ENCODE results near the gene NEUROG2. TPM values are rescaled to one million over a fixed set of nuclear protein-coding genes. Genes with fewer than 3 reads are reported as not detected.

NEUROG2 gene
- total and polyA plus RNA-seq, 2 of the 8 experiments (the other 6 are each of a cell fraction or from before 2014, with no cell fraction given), result 0.03 TPM; not detected in 1

DNA sequence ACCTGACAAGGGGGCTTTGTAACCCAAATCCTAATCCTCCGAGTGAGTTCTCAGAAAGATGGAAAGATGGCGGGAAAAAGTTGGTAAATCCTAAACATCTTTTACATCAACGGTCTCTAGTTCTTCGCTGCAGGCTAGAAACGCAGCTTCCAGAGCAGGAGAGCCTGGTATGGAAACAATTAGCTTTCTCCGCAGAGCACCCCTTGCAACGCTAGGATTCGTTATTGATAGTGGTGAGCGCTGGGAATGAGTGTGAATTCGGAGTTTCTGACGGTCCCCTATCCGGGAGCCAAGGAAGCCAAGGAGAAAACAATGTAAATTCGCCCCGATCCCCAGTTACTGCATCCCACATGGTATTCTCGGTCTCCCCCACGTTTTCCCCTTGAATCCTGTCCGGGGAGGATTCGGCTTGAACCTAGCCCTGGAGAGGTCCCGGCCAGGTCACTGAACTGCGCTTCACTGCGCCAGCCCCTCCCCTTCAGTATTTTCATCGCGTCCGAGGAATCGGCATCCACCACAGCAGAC lies 4.7 kb upstream of the NEUROG2 start:
- H3K36me3 ChIP-seq (ENCODE audit: control insufficient read depth in 2 of 4, insufficient read depth in 4 of 4, low read length in 3 of 4), result no peaks in the 10 kb centered on the region
- no peaks in the 10 kb centered on the region for H3K79me1 ChIP-seq (ENCODE audit: low read depth, low read length)
- ChIA-PET POLR2A (ENCODE audit: partially characterized antibody) (interaction anchor here (0.6 to 2.0 kb wide), 3 partner anchors 10 to 378 kb away, joined by 3 to 9 read pairs (median 4); no protein-coding TSS in a partner anchor), CTCF (ENCODE audit: partially characterized antibody) (interaction anchor here (0.6 to 7.8 kb wide), 18 partner anchors 11 to 196 kb away, joined by 3 to 133 read pairs (median 5); no protein-coding TSS in a partner anchor)
- H3K56ac ChIP-seq (replicated peaks; ENCODE audit: insufficient read length, low read depth, low read length), result no peak overlapping the region
- H3K18ac ChIP-seq (ENCODE audit: extremely low read depth, low read length), result no peak overlapping the region
- H3K4me1 ChIP-seq (replicated peaks in 1 of 4; ENCODE audit: control insufficient read depth in 3 of 4, insufficient read depth in 4 of 4, low read length in 3 of 4), result peaks cover 9 to 26% (median 14%) of the 10 kb centered on the region in 4 experiments
- H2BK120ac ChIP-seq (replicated peaks; ENCODE audit: low read depth, low read length), result no peak overlapping the region
- peaks cover 17% of the 10 kb centered on the region for H3K23me2 ChIP-seq (ENCODE audit: low read depth, low read length)
- no peak overlapping the region for H3K9ac ChIP-seq (replicated peaks in 1 of 4; ENCODE audit: extremely low read depth in 1 of 4, low read depth in 3 of 4, low read length in 3 of 4)
- H2AK5ac ChIP-seq (ENCODE audit: low read depth, low read length), result no peak overlapping the region
- no peak overlapping the region for H4K8ac ChIP-seq (ENCODE audit: extremely low read depth, insufficient read depth, low read length)
- FAIRE-seq (no peak), DNase-seq (ENCODE audit: low read depth in 1 of 2, low spot score in 2 of 2) (no peak)
- no peak overlapping the region for H2BK20ac ChIP-seq (ENCODE audit: low read length)
- no peak overlapping the region for H3K4ac ChIP-seq (replicated peaks; ENCODE audit: insufficient read length, low read depth, low read length)
- peaks cover 65 to 93% (median 78%) of the 10 kb centered on the region in 4 experiments for H3K27me3 ChIP-seq (replicated peaks in 1 of 4; ENCODE audit: control insufficient read depth in 3 of 4, extremely low read depth in 1 of 4, insufficient read depth in 3 of 4, low read length in 3 of 4)
- H4K5ac ChIP-seq (ENCODE audit: insufficient read length, low read depth, low read length), result no peak overlapping the region
- no peaks in the 10 kb centered on the region for H3K79me2 ChIP-seq (ENCODE audit: control insufficient read depth in 1 of 2, insufficient read depth in 2 of 2, low read length in 2 of 2)
- no peak overlapping the region for H4K91ac ChIP-seq (replicated peaks; ENCODE audit: insufficient read length, low read length)
- no peak overlapping the region for H3K27ac ChIP-seq (ENCODE audit: low read depth, low read length)
- H3K23ac ChIP-seq (ENCODE audit: insufficient read length), result no peak overlapping the region
- H2AFZ ChIP-seq (ENCODE audit: low read length), result no peak overlapping the region
- H3K4me2 ChIP-seq (ENCODE audit: insufficient read depth in 1 of 2, low read depth in 2 of 2, low read length in 2 of 2), result peak overlapping the region; percentile 77 to 91
- no peak overlapping the region for H2BK12ac ChIP-seq (ENCODE audit: low read depth, low read length)
- H3K4me3 ChIP-seq (ENCODE audit: extremely low read depth in 1 of 4, insufficient read depth in 2 of 4, low read depth in 3 of 4, low read length in 4 of 4), result peak overlapping the region; percentile 35 to 58 (median 39); a peak in 7 of 8 replicates
- no peak overlapping the region for H3K14ac ChIP-seq (ENCODE audit: insufficient read length)
- H2BK5ac ChIP-seq (ENCODE audit: low read depth, low read length), result no peak overlapping the region
- no peaks in the 10 kb centered on the region for H3K9me3 ChIP-seq (ENCODE audit: insufficient read depth in 2 of 2, low read depth in 1 of 2, low read length in 1 of 2)
- 1% methylated on average over 20 of the region's 25 CpGs; no CpG with 5 or more reads in 1 of the 2 experiments for WGBS, 2 experiments (ENCODE audit: extremely low coverage in 1 of 2, insufficient coverage in 1 of 2, insufficient read length in 1 of 2, insufficient replicate concordance in 2 of 2, low coverage in 1 of 2, low lambda C conversion rate in 2 of 2, missing lambda C conversion rate in 1 of 2)
- H2BK15ac ChIP-seq (ENCODE audit: low read length), result no peak overlapping the region
- peaks cover 0 to 14% of the 10 kb centered on the region in 2 experiments for H4K20me1 ChIP-seq (replicated peaks in 1 of 2; ENCODE audit: control insufficient read depth in 1 of 2, insufficient read depth in 2 of 2, low read length in 2 of 2)
- TF ChIP-seq RBBP5 (IDR thresholded peaks at IDR 0.05; ENCODE audit: borderline replicate concordance, low read depth, low read length), result 0 out of 2 replicates have a peak, but pooled peaks have one; percentile 28
- TF ChIP-seq, protein P1, sequence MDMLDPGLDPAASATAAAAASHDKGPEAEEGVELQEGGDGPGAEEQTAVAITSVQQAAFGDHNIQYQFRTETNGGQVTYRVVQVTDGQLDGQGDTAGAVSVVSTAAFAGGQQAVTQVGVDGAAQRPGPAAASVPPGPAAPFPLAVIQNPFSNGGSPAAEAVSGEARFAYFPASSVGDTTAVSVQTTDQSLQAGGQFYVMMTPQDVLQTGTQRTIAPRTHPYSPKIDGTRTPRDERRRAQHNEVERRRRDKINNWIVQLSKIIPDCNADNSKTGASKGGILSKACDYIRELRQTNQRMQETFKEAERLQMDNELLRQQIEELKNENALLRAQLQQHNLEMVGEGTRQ (IDR thresholded peaks at IDR 0.05; ENCODE audit: low read length), result no peak
- TF ChIP-seq HDAC6 (IDR thresholded peaks at IDR 0.05; ENCODE audit: low read depth, low read length), result no peak
- TF ChIP-seq RNF2 (IDR thresholded peaks at IDR 0.05; ENCODE audit: borderline replicate concordance, low read depth, low read length, missing control alignments, poor library complexity, severe bottlenecking), result peak; percentile 21
- TF ChIP-seq SP1 (IDR thresholded peaks at IDR 0.05; ENCODE audit: low read depth, low read length), result no peak
- TF ChIP-seq, protein P2, sequence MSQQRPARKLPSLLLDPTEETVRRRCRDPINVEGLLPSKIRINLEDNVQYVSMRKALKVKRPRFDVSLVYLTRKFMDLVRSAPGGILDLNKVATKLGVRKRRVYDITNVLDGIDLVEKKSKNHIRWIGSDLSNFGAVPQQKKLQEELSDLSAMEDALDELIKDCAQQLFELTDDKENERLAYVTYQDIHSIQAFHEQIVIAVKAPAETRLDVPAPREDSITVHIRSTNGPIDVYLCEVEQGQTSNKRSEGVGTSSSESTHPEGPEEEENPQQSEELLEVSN (IDR thresholded peaks at IDR 0.05), result peak; percentile 40; the same call in 1 of the 2 replicates
- TF ChIP-seq EGR1 (IDR thresholded peaks at IDR 0.05; ENCODE audit: borderline replicate concordance, low read depth, low read length), result no peak
- no peak for TF ChIP-seq POU5F1 (IDR thresholded peaks at IDR 0.05; ENCODE audit: low read depth, low read length)

All from H1 (cell line).